ENCODE measurements around the gene OCA2. TPM values are rescaled to one million over a fixed set of nuclear protein-coding genes. Genes with fewer than 3 reads are reported as not detected.

The OCA2 gene
- polyA plus RNA-seq, 3 donors = not detected

DNA sequence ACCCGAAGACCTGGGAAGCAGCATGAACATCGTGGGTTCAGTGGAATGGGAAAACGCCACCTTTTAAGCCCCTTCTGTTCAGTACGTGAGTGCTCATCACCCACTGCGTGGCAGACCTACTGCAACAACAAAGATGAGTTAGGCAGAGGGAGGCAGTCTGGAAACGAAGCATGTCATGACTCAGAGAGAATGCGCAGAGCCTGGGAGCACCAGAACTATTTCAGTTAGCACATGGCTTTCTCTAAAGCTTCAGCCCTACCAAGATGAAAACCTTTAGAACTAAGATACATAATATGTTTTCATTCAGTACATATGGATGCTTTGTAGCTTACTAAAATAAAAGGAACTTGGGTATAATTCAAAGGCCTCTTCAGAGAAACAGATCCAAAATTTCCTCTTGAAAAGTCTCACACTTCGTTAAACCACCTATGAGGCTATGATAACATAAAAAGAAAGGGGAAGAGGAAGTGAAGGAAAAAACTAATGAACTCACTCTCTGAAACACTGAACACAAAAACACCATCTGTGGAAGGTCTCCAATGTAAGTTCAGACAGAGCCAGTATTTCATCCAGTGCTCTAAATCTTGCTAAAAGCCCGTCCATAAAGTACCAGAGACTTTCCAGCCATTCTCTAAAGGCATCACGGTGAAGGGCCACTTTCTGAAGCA, 140.1 kb downstream of the OCA2 start:
- Mint-ChIP-seq H3K4me3 (no peak overlapping the region), H3K27me3 (ENCODE audit: low read depth in 3 of 3) (no peaks in the 10 kb centered on the region), H3K4me1 (no peaks in the 10 kb centered on the region), H3K9me3 (peaks cover 0 to 26% (median 8%) of the 10 kb centered on the region in 7 donors), H3K27ac (no peak overlapping the region), H3K36me3 (no peaks in the 10 kb centered on the region)
- WGBS (ENCODE audit: insufficient coverage) = 66% methylated on average over 7 of the region's 10 CpGs
- Histone ChIP-seq H2AFZ (ENCODE audit: insufficient read depth, low read depth, low read length, poor library complexity, severe bottlenecking) (no peak overlapping the region), H3K4me2 (replicated peaks; ENCODE audit: extremely low read depth, low read length, poor library complexity, severe bottlenecking) (no peak overlapping the region), H3K36me3 (replicated peaks in 1 of 2; ENCODE audit: control insufficient read depth in 1 of 2, insufficient read depth in 2 of 2, low read length in 2 of 2) (no peaks in the 10 kb centered on the region), H3K9ac (ENCODE audit: insufficient read depth, low read length, poor library complexity, severe bottlenecking) (no peak overlapping the region), H3K4me1 (ENCODE audit: control insufficient read depth in 1 of 2, insufficient read depth in 2 of 2, low read length in 2 of 2) (no peaks in the 10 kb centered on the region), H3K79me2 (ENCODE audit: insufficient read depth, low read length) (no peaks in the 10 kb centered on the region), H3K9me3 (replicated peaks in 1 of 2; ENCODE audit: control insufficient read depth in 1 of 2, insufficient read depth in 1 of 2, low read length in 2 of 2) (peaks cover 4 to 14% of the 10 kb centered on the region in 2 donors), H3K27ac (ENCODE audit: low read depth in 1 of 2, low read length in 2 of 2) (no peak overlapping the region), H4K20me1 (ENCODE audit: insufficient read depth, low read length) (no peaks in the 10 kb centered on the region), H3K27me3 (ENCODE audit: control insufficient read depth in 2 of 2, insufficient read depth in 2 of 2, low read length in 2 of 2) (no peaks in the 10 kb centered on the region), H3K4me3 (replicated peaks in 1 of 3; ENCODE audit: low read depth in 2 of 3, low read length in 3 of 3) (no peak overlapping the region)
- TF ChIP-seq, protein P1, sequence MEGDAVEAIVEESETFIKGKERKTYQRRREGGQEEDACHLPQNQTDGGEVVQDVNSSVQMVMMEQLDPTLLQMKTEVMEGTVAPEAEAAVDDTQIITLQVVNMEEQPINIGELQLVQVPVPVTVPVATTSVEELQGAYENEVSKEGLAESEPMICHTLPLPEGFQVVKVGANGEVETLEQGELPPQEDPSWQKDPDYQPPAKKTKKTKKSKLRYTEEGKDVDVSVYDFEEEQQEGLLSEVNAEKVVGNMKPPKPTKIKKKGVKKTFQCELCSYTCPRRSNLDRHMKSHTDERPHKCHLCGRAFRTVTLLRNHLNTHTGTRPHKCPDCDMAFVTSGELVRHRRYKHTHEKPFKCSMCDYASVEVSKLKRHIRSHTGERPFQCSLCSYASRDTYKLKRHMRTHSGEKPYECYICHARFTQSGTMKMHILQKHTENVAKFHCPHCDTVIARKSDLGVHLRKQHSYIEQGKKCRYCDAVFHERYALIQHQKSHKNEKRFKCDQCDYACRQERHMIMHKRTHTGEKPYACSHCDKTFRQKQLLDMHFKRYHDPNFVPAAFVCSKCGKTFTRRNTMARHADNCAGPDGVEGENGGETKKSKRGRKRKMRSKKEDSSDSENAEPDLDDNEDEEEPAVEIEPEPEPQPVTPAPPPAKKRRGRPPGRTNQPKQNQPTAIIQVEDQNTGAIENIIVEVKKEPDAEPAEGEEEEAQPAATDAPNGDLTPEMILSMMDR (IDR thresholded peaks at IDR 0.05) = no peak
- intact Hi-C loops (cut with micrococcal nuclease) = no loop called here
- no peak for DNase-seq

DNA sequence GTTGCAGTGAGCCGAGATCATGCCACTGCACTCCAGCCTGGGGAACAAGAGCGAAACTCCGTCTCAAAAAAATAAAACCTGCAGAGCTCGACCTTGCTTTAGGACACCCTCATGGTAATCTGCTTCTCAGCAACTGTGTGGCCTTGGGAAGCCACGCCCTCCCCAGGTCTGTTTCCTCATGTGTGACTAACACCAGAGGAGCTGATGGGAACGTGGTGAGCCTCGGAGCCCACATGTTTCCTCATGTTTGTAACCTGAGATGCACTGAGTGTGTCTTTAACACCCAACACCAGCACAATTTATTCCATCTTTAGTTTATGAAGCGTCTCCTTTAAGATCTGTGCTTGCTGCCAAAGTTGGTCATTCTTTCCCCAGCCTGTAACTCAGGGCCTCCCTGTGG, 142.8 kb downstream of the OCA2 start:
- peaks cover 0 to 30% (median 12%) of the 10 kb centered on the region in 7 donors for H3K9me3 Mint-ChIP-seq
- Histone ChIP-seq H3K4me1 (ENCODE audit: control insufficient read depth in 1 of 2, insufficient read depth in 2 of 2, low read length in 2 of 2) (no peaks in the 10 kb centered on the region), H3K4me3 (replicated peaks in 1 of 3; ENCODE audit: low read depth in 2 of 3, low read length in 3 of 3) (no peak overlapping the region), H3K9ac (ENCODE audit: insufficient read depth, low read length, poor library complexity, severe bottlenecking) (no peak overlapping the region), H3K27ac (ENCODE audit: low read depth in 1 of 2, low read length in 2 of 2) (no peak overlapping the region), H3K9me3 (replicated peaks in 1 of 2; ENCODE audit: control insufficient read depth in 1 of 2, insufficient read depth in 1 of 2, low read length in 2 of 2) (peaks cover 0 to 14% of the 10 kb centered on the region in 2 donors), H2AFZ (ENCODE audit: insufficient read depth, low read depth, low read length, poor library complexity, severe bottlenecking) (no peak overlapping the region), H3K36me3 (replicated peaks in 1 of 2; ENCODE audit: control insufficient read depth in 1 of 2, insufficient read depth in 2 of 2, low read length in 2 of 2) (no peaks in the 10 kb centered on the region), H4K20me1 (ENCODE audit: insufficient read depth, low read length) (no peaks in the 10 kb centered on the region), H3K27me3 (ENCODE audit: control insufficient read depth in 2 of 2, insufficient read depth in 2 of 2, low read length in 2 of 2) (no peaks in the 10 kb centered on the region), H3K4me2 (replicated peaks; ENCODE audit: extremely low read depth, low read length, poor library complexity, severe bottlenecking) (no peak overlapping the region), H3K79me2 (ENCODE audit: insufficient read depth, low read length) (no peaks in the 10 kb centered on the region)
- no peak for DNase-seq
- H3K27me3 Mint-ChIP-seq (ENCODE audit: low read depth in 3 of 3) = no peaks in the 10 kb centered on the region
- no peak overlapping the region for H3K27ac Mint-ChIP-seq
- H3K4me1 Mint-ChIP-seq = no peaks in the 10 kb centered on the region
- no peaks in the 10 kb centered on the region for H3K36me3 Mint-ChIP-seq
- no peak overlapping the region for H3K4me3 Mint-ChIP-seq
- intact Hi-C loops (cut with micrococcal nuclease) = no loop called here
- TF ChIP-seq, protein P1 (IDR thresholded peaks at IDR 0.05) = no peak
- WGBS (ENCODE audit: insufficient coverage) = 86% methylated on average over 6 of the region's 8 CpGs
